ENCODE measurements around the gene MRNIP.

DNA sequence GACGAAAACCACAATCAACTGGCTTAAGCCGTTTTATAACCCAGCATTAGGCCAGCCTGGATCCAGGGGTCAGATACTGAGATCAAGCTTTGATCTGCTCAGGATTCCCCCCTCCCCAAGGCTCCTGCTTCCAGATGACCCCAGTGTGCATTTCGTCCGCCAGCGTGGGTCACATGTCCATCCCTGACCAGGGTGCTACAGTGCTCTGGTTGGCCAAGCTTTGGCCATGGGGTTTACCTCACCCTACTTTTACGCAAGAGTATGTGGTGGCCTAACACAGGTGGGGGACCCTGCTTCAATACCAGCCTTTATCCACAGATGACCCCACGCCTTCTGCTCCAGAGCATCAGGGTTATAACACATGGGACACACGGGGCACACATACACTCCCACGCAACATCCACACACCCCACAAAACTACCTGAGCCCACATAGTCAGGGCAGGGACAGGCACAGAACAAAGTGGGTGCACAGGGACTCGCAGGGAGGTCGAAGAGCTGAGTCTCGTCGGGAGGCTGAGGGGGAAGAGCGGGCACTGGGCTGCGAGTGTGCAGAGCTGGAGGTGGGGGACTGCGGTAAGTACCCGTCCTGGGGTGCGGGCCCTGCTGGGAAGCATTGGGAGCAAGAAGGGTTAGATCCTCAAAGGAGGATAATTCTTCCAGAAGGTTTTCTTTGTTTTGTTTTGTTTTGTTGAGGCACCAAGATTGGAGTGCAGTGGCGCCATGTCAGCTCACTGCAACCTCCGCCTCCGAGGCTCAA lies 42.9 kb downstream of the MRNIP start:
- TF ChIP-seq ZNF8 (CRISPR knock-in tag; IDR thresholded peaks at IDR 0.05) (no peak), ZFP30 (CRISPR knock-in tag; IDR thresholded peaks at IDR 0.05) (no peak), ISL1 (CRISPR knock-in tag; IDR thresholded peaks at IDR 0.05) (no peak), OSR1 (CRISPR knock-in tag; IDR thresholded peaks at IDR 0.05) (no peak), ARNTL (CRISPR knock-in tag; IDR thresholded peaks at IDR 0.05; ENCODE audit: borderline replicate concordance, low read depth) (no peak), BACH2 (CRISPR knock-in tag; IDR thresholded peaks at IDR 0.05; ENCODE audit: borderline replicate concordance) (no peak), SNAI2 (CRISPR knock-in tag; IDR thresholded peaks at IDR 0.05) (no peak), ZNF70 (CRISPR knock-in tag; IDR thresholded peaks at IDR 0.05) (no peak)
- TF ChIP-seq, protein P1, sequence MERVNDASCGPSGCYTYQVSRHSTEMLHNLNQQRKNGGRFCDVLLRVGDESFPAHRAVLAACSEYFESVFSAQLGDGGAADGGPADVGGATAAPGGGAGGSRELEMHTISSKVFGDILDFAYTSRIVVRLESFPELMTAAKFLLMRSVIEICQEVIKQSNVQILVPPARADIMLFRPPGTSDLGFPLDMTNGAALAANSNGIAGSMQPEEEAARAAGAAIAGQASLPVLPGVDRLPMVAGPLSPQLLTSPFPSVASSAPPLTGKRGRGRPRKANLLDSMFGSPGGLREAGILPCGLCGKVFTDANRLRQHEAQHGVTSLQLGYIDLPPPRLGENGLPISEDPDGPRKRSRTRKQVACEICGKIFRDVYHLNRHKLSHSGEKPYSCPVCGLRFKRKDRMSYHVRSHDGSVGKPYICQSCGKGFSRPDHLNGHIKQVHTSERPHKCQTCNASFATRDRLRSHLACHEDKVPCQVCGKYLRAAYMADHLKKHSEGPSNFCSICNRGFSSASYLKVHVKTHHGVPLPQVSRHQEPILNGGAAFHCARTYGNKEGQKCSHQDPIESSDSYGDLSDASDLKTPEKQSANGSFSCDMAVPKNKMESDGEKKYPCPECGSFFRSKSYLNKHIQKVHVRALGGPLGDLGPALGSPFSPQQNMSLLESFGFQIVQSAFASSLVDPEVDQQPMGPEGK (CRISPR knock-in tag; IDR thresholded peaks at IDR 0.05; ENCODE audit: borderline replicate concordance), result no peak
- TF ChIP-seq, protein P2, sequence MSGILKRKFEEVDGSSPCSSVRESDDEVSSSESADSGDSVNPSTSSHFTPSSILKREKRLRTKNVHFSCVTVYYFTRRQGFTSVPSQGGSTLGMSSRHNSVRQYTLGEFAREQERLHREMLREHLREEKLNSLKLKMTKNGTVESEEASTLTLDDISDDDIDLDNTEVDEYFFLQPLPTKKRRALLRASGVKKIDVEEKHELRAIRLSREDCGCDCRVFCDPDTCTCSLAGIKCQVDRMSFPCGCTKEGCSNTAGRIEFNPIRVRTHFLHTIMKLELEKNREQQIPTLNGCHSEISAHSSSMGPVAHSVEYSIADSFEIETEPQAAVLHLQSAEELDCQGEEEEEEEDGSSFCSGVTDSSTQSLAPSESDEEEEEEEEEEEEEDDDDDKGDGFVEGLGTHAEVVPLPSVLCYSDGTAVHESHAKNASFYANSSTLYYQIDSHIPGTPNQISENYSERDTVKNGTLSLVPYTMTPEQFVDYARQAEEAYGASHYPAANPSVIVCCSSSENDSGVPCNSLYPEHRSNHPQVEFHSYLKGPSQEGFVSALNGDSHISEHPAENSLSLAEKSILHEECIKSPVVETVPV (CRISPR knock-in tag; IDR thresholded peaks at IDR 0.05), result no peak
- TF ChIP-seq, protein P3, sequence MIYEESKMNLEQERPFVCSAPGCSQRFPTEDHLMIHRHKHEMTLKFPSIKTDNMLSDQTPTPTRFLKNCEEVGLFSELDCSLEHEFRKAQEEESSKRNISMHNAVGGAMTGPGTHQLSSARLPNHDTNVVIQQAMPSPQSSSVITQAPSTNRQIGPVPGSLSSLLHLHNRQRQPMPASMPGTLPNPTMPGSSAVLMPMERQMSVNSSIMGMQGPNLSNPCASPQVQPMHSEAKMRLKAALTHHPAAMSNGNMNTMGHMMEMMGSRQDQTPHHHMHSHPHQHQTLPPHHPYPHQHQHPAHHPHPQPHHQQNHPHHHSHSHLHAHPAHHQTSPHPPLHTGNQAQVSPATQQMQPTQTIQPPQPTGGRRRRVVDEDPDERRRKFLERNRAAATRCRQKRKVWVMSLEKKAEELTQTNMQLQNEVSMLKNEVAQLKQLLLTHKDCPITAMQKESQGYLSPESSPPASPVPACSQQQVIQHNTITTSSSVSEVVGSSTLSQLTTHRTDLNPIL (CRISPR knock-in tag; IDR thresholded peaks at IDR 0.05; ENCODE audit: low read depth), result no peak
